Midbrain (tissue), 1 donor: ENCODE data around the gene WFDC1.

ENCODE experiments used
- DNase-seq: peaks from one replicate; lab custom pipeline; 2025; lab: John Stamatoyannopoulos, UW

The WFDC1 gene

GRCh38 chr16:84378099-84378498, 83.4 kb downstream of the WFDC1 start:
- DNase-seq, result no peak

GRCh38 chr16:84378567-84378966, 83.9 kb downstream of the WFDC1 start:
- no peak for DNase-seq

DNA sequence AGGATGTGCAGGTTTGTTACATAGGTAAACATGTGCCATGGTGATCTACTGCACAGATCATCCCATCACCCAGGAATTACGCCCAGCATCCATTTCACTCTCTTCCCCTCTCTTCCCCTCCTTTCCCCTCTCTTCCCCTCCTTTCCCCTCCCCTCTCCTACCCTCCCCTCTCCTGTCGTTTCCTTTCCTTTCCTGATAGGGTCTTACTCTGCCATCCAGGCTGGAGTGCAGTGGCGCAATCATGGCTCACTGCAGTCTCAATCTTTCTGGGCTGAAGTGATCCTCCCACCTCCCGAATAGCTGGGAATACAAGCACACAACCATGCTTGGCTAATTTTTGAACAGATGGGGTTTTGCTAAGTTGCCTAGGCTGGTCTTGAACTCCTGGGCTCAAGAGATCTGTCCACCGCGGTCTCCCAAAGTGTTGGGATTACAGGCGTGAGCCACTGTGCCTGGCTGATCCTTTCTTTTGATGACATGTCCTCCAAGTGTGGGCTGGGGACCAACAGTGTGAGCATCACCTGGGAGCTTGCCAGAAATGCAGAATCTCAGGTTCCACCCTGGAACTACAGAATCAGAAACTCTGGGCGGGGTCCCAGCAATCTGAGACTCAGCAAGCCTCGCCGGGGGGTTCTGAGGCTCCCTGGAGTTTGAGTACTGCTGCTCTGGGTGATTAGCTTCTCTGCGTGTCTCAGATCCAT, 84.5 kb downstream of the WFDC1 start:
- DNase-seq, result no peak
